IMR-90 (cell line): ENCODE measurements around the gene PLXND1.

ENCODE experiments used
- BHLHE40 ChIP-seq: fragments of 150-350 bp; IDR thresholded peaks from 2 replicates; pipeline ENCODE4 v1.6.1; 2016; ENCODE audit warnings: mild to moderate bottlenecking, low read depth, low read length
- CEBPB ChIP-seq: IDR thresholded peaks from 2 replicates; pipeline ENCODE4 v1.6.1; 2012; ENCODE audit warnings: low read depth, low read length, improper control_type of control experiment
- CHD1 ChIP-seq: IDR thresholded peaks from 2 replicates; pipeline ENCODE4 v1.6.1; 2012; ENCODE audit warnings: low read depth, low read length, improper control_type of control experiment
- FOS ChIP-seq: fragments of 150-350 bp; IDR thresholded peaks from 2 replicates; pipeline ENCODE4 v1.6.1; 2016; ENCODE audit warnings: low read depth, low read length
- MAFK ChIP-seq: IDR thresholded peaks from 2 replicates; pipeline ENCODE4 v1.6.1; 2012; ENCODE audit warnings: low read depth, low read length, improper control_type of control experiment
- MAZ ChIP-seq: IDR thresholded peaks from 2 replicates; pipeline ENCODE4 v1.6.1; 2012; ENCODE audit warnings: low read depth, mild to moderate bottlenecking, low read length, improper control_type of control experiment, moderate library complexity, borderline replicate concordance
- MXI1 ChIP-seq: IDR thresholded peaks from 2 replicates; pipeline ENCODE4 v1.6.1; 2012; ENCODE audit warnings: low read depth, mild to moderate bottlenecking, low read length, moderate library complexity, borderline replicate concordance
- POLR2A ChIP-seq: IDR thresholded peaks from 2 replicates; pipeline ENCODE4 v1.6.1; 2012; ENCODE audit warnings: mild to moderate bottlenecking, low read depth, low read length
- RAD21 ChIP-seq: IDR thresholded peaks from 2 replicates; pipeline ENCODE4 v1.6.1; 2012; ENCODE audit warnings: low read length, improper control_type of control experiment
- RCOR1 ChIP-seq: IDR thresholded peaks from 2 replicates; pipeline ENCODE4 v1.6.1; 2012; ENCODE audit warnings: mild to moderate bottlenecking, low read length, improper control_type of control experiment; ENCODE audit not compliant: insufficient replicate concordance
- TF ChIP-seq, protein P1 (sequence below): conservative IDR thresholded peaks from 2 replicates; pipeline ENCODE4 v1.5.1; 2012; ENCODE audit warnings: mild to moderate bottlenecking, low read depth, low read length, improper control_type of control experiment
- TF ChIP-seq, protein P2 (sequence below): fragments of 150-350 bp; IDR thresholded peaks from 2 replicates; pipeline ENCODE4 v1.6.1; 2016; ENCODE audit warnings: low read depth, mild to moderate bottlenecking, low read length, moderate library complexity, borderline replicate concordance

DNA sequence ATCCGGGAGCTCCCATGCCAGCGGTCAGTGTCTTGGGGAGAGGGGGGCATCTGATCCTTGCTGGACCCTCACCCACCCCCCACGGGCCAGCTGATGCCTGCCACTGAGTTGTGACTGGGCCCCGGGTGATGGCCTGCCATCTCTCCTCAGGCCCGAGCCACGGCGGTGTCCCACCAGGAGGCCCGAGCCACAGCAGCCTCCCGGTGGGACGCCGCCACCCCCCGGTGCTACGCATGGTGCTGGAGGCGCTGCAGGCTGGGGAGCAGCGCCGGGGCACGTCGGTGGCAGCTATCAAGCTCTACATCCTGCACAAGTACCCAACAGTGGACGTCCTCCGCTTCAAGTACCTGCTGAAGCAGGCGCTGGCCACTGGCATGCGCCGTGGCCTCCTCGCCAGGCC lies 59.2 kb downstream of the PLXND1 start:
- no peak for TF ChIP-seq MXI1
- TF ChIP-seq FOS = no peak
- TF ChIP-seq, protein P1, sequence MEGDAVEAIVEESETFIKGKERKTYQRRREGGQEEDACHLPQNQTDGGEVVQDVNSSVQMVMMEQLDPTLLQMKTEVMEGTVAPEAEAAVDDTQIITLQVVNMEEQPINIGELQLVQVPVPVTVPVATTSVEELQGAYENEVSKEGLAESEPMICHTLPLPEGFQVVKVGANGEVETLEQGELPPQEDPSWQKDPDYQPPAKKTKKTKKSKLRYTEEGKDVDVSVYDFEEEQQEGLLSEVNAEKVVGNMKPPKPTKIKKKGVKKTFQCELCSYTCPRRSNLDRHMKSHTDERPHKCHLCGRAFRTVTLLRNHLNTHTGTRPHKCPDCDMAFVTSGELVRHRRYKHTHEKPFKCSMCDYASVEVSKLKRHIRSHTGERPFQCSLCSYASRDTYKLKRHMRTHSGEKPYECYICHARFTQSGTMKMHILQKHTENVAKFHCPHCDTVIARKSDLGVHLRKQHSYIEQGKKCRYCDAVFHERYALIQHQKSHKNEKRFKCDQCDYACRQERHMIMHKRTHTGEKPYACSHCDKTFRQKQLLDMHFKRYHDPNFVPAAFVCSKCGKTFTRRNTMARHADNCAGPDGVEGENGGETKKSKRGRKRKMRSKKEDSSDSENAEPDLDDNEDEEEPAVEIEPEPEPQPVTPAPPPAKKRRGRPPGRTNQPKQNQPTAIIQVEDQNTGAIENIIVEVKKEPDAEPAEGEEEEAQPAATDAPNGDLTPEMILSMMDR = no peak
- no peak for TF ChIP-seq CEBPB
- no peak for TF ChIP-seq POLR2A
- no peak for TF ChIP-seq RAD21
- TF ChIP-seq CHD1 = no peak
- TF ChIP-seq, protein P2, sequence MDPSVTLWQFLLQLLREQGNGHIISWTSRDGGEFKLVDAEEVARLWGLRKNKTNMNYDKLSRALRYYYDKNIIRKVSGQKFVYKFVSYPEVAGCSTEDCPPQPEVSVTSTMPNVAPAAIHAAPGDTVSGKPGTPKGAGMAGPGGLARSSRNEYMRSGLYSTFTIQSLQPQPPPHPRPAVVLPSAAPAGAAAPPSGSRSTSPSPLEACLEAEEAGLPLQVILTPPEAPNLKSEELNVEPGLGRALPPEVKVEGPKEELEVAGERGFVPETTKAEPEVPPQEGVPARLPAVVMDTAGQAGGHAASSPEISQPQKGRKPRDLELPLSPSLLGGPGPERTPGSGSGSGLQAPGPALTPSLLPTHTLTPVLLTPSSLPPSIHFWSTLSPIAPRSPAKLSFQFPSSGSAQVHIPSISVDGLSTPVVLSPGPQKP = no peak
- TF ChIP-seq MAZ = no peak
- TF ChIP-seq BHLHE40 = no peak
- TF ChIP-seq MAFK = no peak
- no peak for TF ChIP-seq RCOR1
